Measurements from ENCODE around the gene LRRC8B. TPM values are rescaled to one million over a fixed set of nuclear protein-coding genes. Genes with fewer than 3 reads are reported as not detected.

LRRC8B gene
- polyA plus RNA-seq, 1 donor (not counting 4 experiments of a cell fraction or from before 2014, with no cell fraction given): 1.5 TPM

DNA sequence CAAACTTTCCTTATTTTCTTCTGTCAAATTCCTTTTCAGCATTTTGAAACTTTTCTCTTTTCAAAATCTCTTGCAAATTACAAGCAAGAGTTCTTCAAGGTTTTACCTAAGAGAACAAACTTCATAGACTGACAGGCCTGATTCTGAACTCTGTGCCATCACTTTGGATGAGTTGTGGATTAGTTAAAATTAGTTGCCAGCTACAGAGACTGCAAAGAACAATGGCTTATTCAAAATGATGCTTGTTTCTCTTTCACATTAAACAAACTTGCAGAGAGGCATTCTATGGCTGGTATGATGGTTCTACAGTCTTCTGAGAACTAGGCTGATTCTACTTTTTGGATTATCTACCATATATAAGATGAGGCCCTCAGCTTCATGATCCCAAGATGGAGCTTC is 3.8 kb downstream of the LRRC8B start:
- Histone ChIP-seq H3K27ac (ENCODE audit: control insufficient read depth, insufficient read depth, low read length) (no peak overlapping the region), H3K4me3 (ENCODE audit: control insufficient read depth in 2 of 3, extremely low read depth in 1 of 3, insufficient read depth in 2 of 3, low read depth in 1 of 3, low read length in 3 of 3) (no peak overlapping the region), H3K9me3 (ENCODE audit: control insufficient read depth, low read depth, low read length) (no peaks in the 10 kb centered on the region), H3K79me2 (ENCODE audit: control insufficient read depth, insufficient read depth, low read length) (no peaks in the 10 kb centered on the region), H3K27me3 (ENCODE audit: control insufficient read depth, extremely low read depth, insufficient read depth, low read length) (no peaks in the 10 kb centered on the region), H2AFZ (ENCODE audit: control insufficient read depth, low read length) (no peak overlapping the region), H4K20me1 (ENCODE audit: control insufficient read depth, extremely low read depth, insufficient read depth, low read length) (no peaks in the 10 kb centered on the region), H3K36me3 (ENCODE audit: control insufficient read depth in 2 of 2, extremely low read depth in 1 of 2, insufficient read depth in 2 of 2, low read length in 2 of 2) (no peaks in the 10 kb centered on the region), H3K4me1 (ENCODE audit: control insufficient read depth, extremely low read depth, insufficient read depth, low read length) (peaks cover 7% of the 10 kb centered on the region), H3K9me1 (ENCODE audit: control insufficient read depth, extremely low read depth, insufficient read depth, low read length) (no peaks in the 10 kb centered on the region), H3K9ac (ENCODE audit: control insufficient read depth, extremely low read depth, insufficient read depth, low read length) (no peak overlapping the region), H3K4me2 (ENCODE audit: control insufficient read depth, extremely low read depth, insufficient read depth, low read depth, low read length) (no peak overlapping the region)
- TF ChIP-seq, protein P1, sequence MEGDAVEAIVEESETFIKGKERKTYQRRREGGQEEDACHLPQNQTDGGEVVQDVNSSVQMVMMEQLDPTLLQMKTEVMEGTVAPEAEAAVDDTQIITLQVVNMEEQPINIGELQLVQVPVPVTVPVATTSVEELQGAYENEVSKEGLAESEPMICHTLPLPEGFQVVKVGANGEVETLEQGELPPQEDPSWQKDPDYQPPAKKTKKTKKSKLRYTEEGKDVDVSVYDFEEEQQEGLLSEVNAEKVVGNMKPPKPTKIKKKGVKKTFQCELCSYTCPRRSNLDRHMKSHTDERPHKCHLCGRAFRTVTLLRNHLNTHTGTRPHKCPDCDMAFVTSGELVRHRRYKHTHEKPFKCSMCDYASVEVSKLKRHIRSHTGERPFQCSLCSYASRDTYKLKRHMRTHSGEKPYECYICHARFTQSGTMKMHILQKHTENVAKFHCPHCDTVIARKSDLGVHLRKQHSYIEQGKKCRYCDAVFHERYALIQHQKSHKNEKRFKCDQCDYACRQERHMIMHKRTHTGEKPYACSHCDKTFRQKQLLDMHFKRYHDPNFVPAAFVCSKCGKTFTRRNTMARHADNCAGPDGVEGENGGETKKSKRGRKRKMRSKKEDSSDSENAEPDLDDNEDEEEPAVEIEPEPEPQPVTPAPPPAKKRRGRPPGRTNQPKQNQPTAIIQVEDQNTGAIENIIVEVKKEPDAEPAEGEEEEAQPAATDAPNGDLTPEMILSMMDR (optimal IDR thresholded peaks at IDR 0.05 in 1 of 3, IDR thresholded peaks at IDR 0.05 in 1 of 3, conservative IDR thresholded peaks at IDR 0.05 in 1 of 3; ENCODE audit: extremely low read depth in 1 of 3, insufficient read depth in 2 of 3, low read length in 3 of 3): no peak
- no peak for TF ChIP-seq EZH2 (IDR thresholded peaks at IDR 0.05; ENCODE audit: low read length)
- DNase-seq (ENCODE audit: low read depth, low spot score) (no peak), FAIRE-seq (no peak)
- dilution Hi-C loops (cut with MboI; ENCODE audit: extremely low pct_ligation_motif_present, low sequenced_read_pairs): no loop called here

DNA sequence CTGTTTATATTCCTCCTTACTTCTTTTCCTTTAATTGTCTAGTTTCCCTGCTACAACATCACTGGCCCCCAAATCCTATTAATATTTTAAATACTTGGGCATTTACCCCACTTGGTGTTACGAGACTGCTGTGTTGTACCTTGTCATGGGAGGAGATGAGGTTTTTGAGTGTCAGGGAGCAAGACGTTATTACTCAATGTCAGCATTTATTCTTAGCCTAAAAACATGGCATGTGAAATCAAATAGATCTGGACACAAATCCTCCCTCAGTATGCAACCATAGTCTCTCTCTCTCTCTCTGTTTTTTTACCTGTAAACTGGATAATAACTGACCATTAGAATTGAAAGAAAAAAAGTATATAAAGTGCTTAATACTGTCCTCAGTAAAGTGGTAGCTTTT is 4.6 kb downstream of the LRRC8B start:
- no peaks in the 10 kb centered on the region for H3K9me3 ChIP-seq (ENCODE audit: control insufficient read depth, low read depth, low read length)
- no peak overlapping the region for H3K4me2 ChIP-seq (ENCODE audit: control insufficient read depth, extremely low read depth, insufficient read depth, low read depth, low read length)
- no peaks in the 10 kb centered on the region for H3K36me3 ChIP-seq (ENCODE audit: control insufficient read depth in 2 of 2, extremely low read depth in 1 of 2, insufficient read depth in 2 of 2, low read length in 2 of 2)
- DNase-seq (ENCODE audit: low read depth, low spot score) (no peak), FAIRE-seq (no peak)
- no peaks in the 10 kb centered on the region for H3K27me3 ChIP-seq (ENCODE audit: control insufficient read depth, extremely low read depth, insufficient read depth, low read length)
- H4K20me1 ChIP-seq (ENCODE audit: control insufficient read depth, extremely low read depth, insufficient read depth, low read length): no peaks in the 10 kb centered on the region
- peaks cover 3% of the 10 kb centered on the region for H3K4me1 ChIP-seq (ENCODE audit: control insufficient read depth, extremely low read depth, insufficient read depth, low read length)
- TF ChIP-seq EZH2 (IDR thresholded peaks at IDR 0.05; ENCODE audit: low read length): no peak
- TF ChIP-seq, protein P1 (optimal IDR thresholded peaks at IDR 0.05 in 1 of 3, IDR thresholded peaks at IDR 0.05 in 1 of 3, conservative IDR thresholded peaks at IDR 0.05 in 1 of 3; ENCODE audit: extremely low read depth in 1 of 3, insufficient read depth in 2 of 3, low read length in 3 of 3): no peak
- dilution Hi-C loops (cut with MboI; ENCODE audit: extremely low pct_ligation_motif_present, low sequenced_read_pairs): no loop called here
- H2AFZ ChIP-seq (ENCODE audit: control insufficient read depth, low read length): no peak overlapping the region
- H3K79me2 ChIP-seq (ENCODE audit: control insufficient read depth, insufficient read depth, low read length): no peaks in the 10 kb centered on the region
- no peak overlapping the region for H3K4me3 ChIP-seq (ENCODE audit: control insufficient read depth in 2 of 3, extremely low read depth in 1 of 3, insufficient read depth in 2 of 3, low read depth in 1 of 3, low read length in 3 of 3)
- no peak overlapping the region for H3K27ac ChIP-seq (ENCODE audit: control insufficient read depth, insufficient read depth, low read length)
- no peaks in the 10 kb centered on the region for H3K9me1 ChIP-seq (ENCODE audit: control insufficient read depth, extremely low read depth, insufficient read depth, low read length)
- H3K9ac ChIP-seq (ENCODE audit: control insufficient read depth, extremely low read depth, insufficient read depth, low read length): no peak overlapping the region
